Ectodermal cell (in vitro differentiated cells): ENCODE data around the gene USP19.

Source experiments
- H3K27ac ChIP-seq: 2 replicates; pipeline ENCODE4 v1.7.0; 2013; ENCODE audit warnings: mild to moderate bottlenecking, low read depth, low read length; ENCODE audit not compliant: insufficient read depth, poor library complexity, severe bottlenecking
- H3K27me3 ChIP-seq: 2 replicates; pipeline ENCODE4 v1.7.0; 2013; ENCODE audit warnings: mild to moderate bottlenecking, low read length; ENCODE audit not compliant: insufficient read depth, control insufficient read depth, poor library complexity, severe bottlenecking
- H3K36me3 ChIP-seq: one replicate; pipeline ENCODE4 v1.7.0; 2013; ENCODE audit warnings: low read length; ENCODE audit not compliant: control insufficient read depth, insufficient read depth
- H3K4me1 ChIP-seq: one replicate; pipeline ENCODE4 v1.7.0; 2013; ENCODE audit warnings: low read length; ENCODE audit not compliant: control insufficient read depth, insufficient read depth
- H3K4me3 ChIP-seq: 2 replicates; pipeline ENCODE4 v1.7.0; 2013; ENCODE audit warnings: low read depth, low read length, control low read depth; ENCODE audit not compliant: insufficient read depth
- H3K9me3 ChIP-seq: 2 replicates; pipeline ENCODE4 v1.7.0; 2013; ENCODE audit warnings: mild to moderate bottlenecking, low read length, moderate library complexity; ENCODE audit not compliant: control insufficient read depth
- WGBS, 2 experiments: methylation state at CpG; one replicate each; pipeline ENCODE4 v1.1.7; 2013; ENCODE audit warnings: missing lambda C conversion rate in 2 of 2; 5-methylcytosine and 5-hydroxymethylcytosine counted together

USP19 gene

GRCh38 chr3:49076646-49077045, 44.0 kb downstream of the USP19 start:
- H3K36me3 ChIP-seq, result peaks cover 49% of the 10 kb centered on the region
- H3K27me3 ChIP-seq, result no peaks in the 10 kb centered on the region
- no peaks in the 10 kb centered on the region for H3K4me1 ChIP-seq
- H3K27ac ChIP-seq, result no peak overlapping the region
- 97 to 98% methylated on average over 4 of the region's 4 CpGs for WGBS, 2 experiments
- no peaks in the 10 kb centered on the region for H3K9me3 ChIP-seq
- no peak overlapping the region for H3K4me3 ChIP-seq

- no peaks in the 10 kb centered on the region for H3K27me3 ChIP-seq
- no peak overlapping the region for H3K27ac ChIP-seq
- no peak overlapping the region for H3K4me3 ChIP-seq
- H3K4me1 ChIP-seq, result no peaks in the 10 kb centered on the region
- peaks cover 54% of the 10 kb centered on the region for H3K36me3 ChIP-seq
- 95 to 97% methylated on average over 13 of the region's 13 CpGs for WGBS, 2 experiments
- H3K9me3 ChIP-seq, result no peaks in the 10 kb centered on the region
These were observed 44.5 kb downstream of the USP19 start for GRCh38 chr3:49076116-49076515.
